HG03159 (cell line): ENCODE results near the gene INPP5A.
"Not testable (repeated sequence)": the region's sequence is repeated elsewhere in the genome, so short reads cannot be mapped to it uniquely, and the experiment has no call there.

Source experiments
- ATAC-seq: cut with Tn5 transposase; IDR thresholded peaks from one replicate; pipeline ENCODE4 v1.9.1; 2021; ENCODE audit warnings: mild to moderate bottlenecking, moderate library complexity; ENCODE audit not compliant: unreplicated experiment

The INPP5A gene

GRCh38 chr10:132700156-132701098, 162.8 kb downstream of the INPP5A start:
- no peak for ATAC-seq

GRCh38 chr10:132701099-132701845, 163.7 kb downstream of the INPP5A start:
- ATAC-seq = no peak

- no peak for ATAC-seq
These were observed 164.2 kb downstream of the INPP5A start for GRCh38 chr10:132701846-132702190.

- no peak for ATAC-seq
These were observed 165.2 kb downstream of the INPP5A start for GRCh38 chr10:132702601-132703418.

GRCh38 chr10:132703419-132704007, 165.9 kb downstream of the INPP5A start:
- no peak for ATAC-seq

GRCh38 chr10:132704008-132704814, 166.6 kb downstream of the INPP5A start:
- no peak for ATAC-seq

GRCh38 chr10:132704815-132705064, 167.2 kb downstream of the INPP5A start:
- not testable (repeated sequence) for ATAC-seq

- ATAC-seq = no peak
These were observed 167.6 kb downstream of the INPP5A start for GRCh38 chr10:132705173-132705572.

GRCh38 chr10:132705943-132706342, 168.4 kb downstream of the INPP5A start:
- no peak for ATAC-seq

- ATAC-seq = no peak
These were observed 169.1 kb downstream of the INPP5A start for GRCh38 chr10:132706701-132707100.

- ATAC-seq = no peak
These were observed 169.7 kb downstream of the INPP5A start for GRCh38 chr10:132707121-132707775.

GRCh38 chr10:132707776-132708171, 170.2 kb downstream of the INPP5A start:
- no peak for ATAC-seq

GRCh38 chr10:132708441-132708840, 170.9 kb downstream of the INPP5A start:
- no peak for ATAC-seq

- ATAC-seq = no peak
These were observed 171.3 kb downstream of the INPP5A start for GRCh38 chr10:132708936-132709335.

- ATAC-seq = no peak
These were observed 171.9 kb downstream of the INPP5A start for GRCh38 chr10:132709471-132709951.

GRCh38 chr10:132710036-132710686, 172.6 kb downstream of the INPP5A start:
- ATAC-seq = no peak

GRCh38 chr10:132710746-132711612, 173.4 kb downstream of the INPP5A start:
- no peak for ATAC-seq

GRCh38 chr10:132711613-132712121, 174.1 kb downstream of the INPP5A start:
- no peak for ATAC-seq
